WTC11 (cell line): Measurements from ENCODE around the gene TREM1.

Experiments used
- E2F5 ChIP-seq: sonication (generic); formaldehyde crosslinking; IDR thresholded peaks from 2 replicates; pipeline ENCODE4 v1.8.1; 2022; ENCODE audit warnings: mild to moderate bottlenecking, moderate library complexity, missing genetic modification reagents
- ELF4 ChIP-seq: sonication (generic); formaldehyde crosslinking; IDR thresholded peaks from 2 replicates; pipeline ENCODE4 v1.8.1; 2022; ENCODE audit warnings: low read depth, mild to moderate bottlenecking, moderate library complexity, missing genetic modification reagents
- IRF1 ChIP-seq: sonication (generic); formaldehyde crosslinking; IDR thresholded peaks from 2 replicates; pipeline ENCODE4 v1.8.0; 2023; ENCODE audit warnings: missing genetic modification reagents
- NR2C2 ChIP-seq: sonication (generic); formaldehyde crosslinking; IDR thresholded peaks from 2 replicates; pipeline ENCODE4 v1.8.0; 2022; ENCODE audit warnings: mild to moderate bottlenecking, missing genetic modification reagents
- OVOL2 ChIP-seq: fragments of 250-450 bp; sonication (Bioruptor Pico); IDR thresholded peaks from 2 replicates; pipeline ENCODE4 v1.9.0; 2021; ENCODE audit warnings: mild to moderate bottlenecking, borderline replicate concordance
- TP53 ChIP-seq: sonication (generic); formaldehyde crosslinking; IDR thresholded peaks from 2 replicates; pipeline ENCODE4 v1.8.1; 2023; ENCODE audit warnings: mild to moderate bottlenecking, missing genetic modification reagents
- TF ChIP-seq, protein P1 (sequence below): sonication (generic); formaldehyde crosslinking; IDR thresholded peaks from 2 replicates; pipeline ENCODE4 v1.8.0; 2022; ENCODE audit warnings: mild to moderate bottlenecking, missing genetic modification reagents

- no peak for TF ChIP-seq NR2C2 (CRISPR knock-in tag)
- TF ChIP-seq OVOL2 (CRISPR knock-in tag), result no peak
- no peak for TF ChIP-seq E2F5 (CRISPR knock-in tag)
- no peak for TF ChIP-seq TP53 (CRISPR knock-in tag)
- TF ChIP-seq ELF4, result no peak
- TF ChIP-seq, protein P1, sequence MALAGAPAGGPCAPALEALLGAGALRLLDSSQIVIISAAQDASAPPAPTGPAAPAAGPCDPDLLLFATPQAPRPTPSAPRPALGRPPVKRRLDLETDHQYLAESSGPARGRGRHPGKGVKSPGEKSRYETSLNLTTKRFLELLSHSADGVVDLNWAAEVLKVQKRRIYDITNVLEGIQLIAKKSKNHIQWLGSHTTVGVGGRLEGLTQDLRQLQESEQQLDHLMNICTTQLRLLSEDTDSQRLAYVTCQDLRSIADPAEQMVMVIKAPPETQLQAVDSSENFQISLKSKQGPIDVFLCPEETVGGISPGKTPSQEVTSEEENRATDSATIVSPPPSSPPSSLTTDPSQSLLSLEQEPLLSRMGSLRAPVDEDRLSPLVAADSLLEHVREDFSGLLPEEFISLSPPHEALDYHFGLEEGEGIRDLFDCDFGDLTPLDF (CRISPR knock-in tag), result no peak
- TF ChIP-seq IRF1 (CRISPR knock-in tag), result no peak
Measured at GRCh38 chr6:41335296-41335695, 48.8 kb upstream of the TREM1 start, which contains the start of gene NCR2.
